Glutamatergic neuron (in vitro differentiated cells): ENCODE results near the gene HSD17B3. TPM values are rescaled to one million over a fixed set of nuclear protein-coding genes. Genes with fewer than 3 reads are reported as not detected.
"Not testable (repeated sequence)": the region's sequence is repeated elsewhere in the genome, so short reads cannot be mapped to it uniquely, and the experiment has no call there.

Experiments used
- DNase-seq: peaks from one replicate; pipeline ENCODE4 v3.0.0; 2022
- H3K27ac Mint-ChIP-seq: one replicate; pipeline ENCODE4 v1.8.0; 2020; ENCODE audit warnings: mild to moderate bottlenecking, mixed read lengths, inconsistent platforms; ENCODE audit not compliant: unreplicated experiment
- H3K27me3 Mint-ChIP-seq: one replicate; pipeline ENCODE4 v1.8.0; 2020; ENCODE audit warnings: mild to moderate bottlenecking, moderate library complexity, mixed read lengths, inconsistent platforms; ENCODE audit not compliant: unreplicated experiment
- H3K36me3 Mint-ChIP-seq: one replicate; pipeline ENCODE4 v1.8.0; 2020; ENCODE audit warnings: mild to moderate bottlenecking, mixed read lengths, inconsistent platforms; ENCODE audit not compliant: unreplicated experiment
- H3K4me1 Mint-ChIP-seq: one replicate; pipeline ENCODE4 v1.8.0; 2020; ENCODE audit warnings: mild to moderate bottlenecking, low read depth, mixed read lengths, inconsistent platforms; ENCODE audit not compliant: unreplicated experiment
- H3K4me3 Mint-ChIP-seq: one replicate; pipeline ENCODE4 v1.8.0; 2020; ENCODE audit warnings: mild to moderate bottlenecking, mixed read lengths, inconsistent platforms; ENCODE audit not compliant: unreplicated experiment
- H3K9me3 Mint-ChIP-seq: one replicate; pipeline ENCODE4 v1.8.0; 2020; ENCODE audit warnings: mild to moderate bottlenecking, moderate library complexity, mixed read lengths, inconsistent platforms; ENCODE audit not compliant: unreplicated experiment
- total RNA-seq: library from RNA; stranded (reverse); fragmentation: NEBNext Ultra II Directional; extraction: Animal tissue kit (Norgen Biotek cat#: 25700); gene quantifications from one replicate; pipeline ENCODE4 v1.2.1, GENCODE V29; 2021; ENCODE audit not compliant: unreplicated experiment
- TF ChIP-seq, protein P1 (sequence below): fragments of 200-600 bp; sonication (generic); IDR thresholded peaks from one replicate; pipeline ENCODE4 v1.5.0; 2021; ENCODE audit not compliant: partially characterized antibody, unreplicated experiment

HSD17B3 gene
- total RNA-seq, 1 donor from 2014 or later, result 2.2 TPM

DNA sequence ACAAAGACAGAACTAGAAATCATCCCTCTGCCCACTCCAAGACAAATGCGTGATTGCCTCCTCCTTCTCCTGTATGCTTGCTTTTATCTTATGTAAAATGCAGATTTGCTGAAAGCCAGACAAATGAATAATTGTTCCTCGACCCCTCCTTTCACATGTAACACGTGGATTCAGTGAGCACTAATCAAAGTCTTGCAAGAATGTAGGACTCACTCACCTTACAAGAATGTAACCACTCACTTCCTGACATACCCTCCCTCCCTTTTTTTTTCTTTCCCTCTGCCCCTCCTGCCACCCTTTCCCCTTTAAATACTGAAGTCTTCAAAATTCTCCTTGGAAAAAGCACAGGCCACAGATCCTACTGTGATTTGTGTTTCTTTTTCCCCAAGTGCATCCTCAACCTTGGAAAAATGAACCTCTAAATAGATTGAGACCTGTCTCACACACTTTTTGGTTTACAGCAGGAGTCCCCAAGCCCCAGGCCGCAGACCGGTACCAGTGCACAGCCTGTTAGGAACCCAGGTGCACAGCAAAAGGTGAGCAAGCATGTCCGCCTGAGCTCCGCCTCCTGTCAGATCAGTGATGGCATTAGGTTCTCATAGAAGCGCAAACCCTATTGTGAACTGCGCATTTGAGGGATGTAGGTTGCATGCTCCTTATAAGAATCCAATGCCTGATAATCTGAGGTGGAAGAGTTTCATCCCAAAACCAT lies 29.4 kb upstream of the HSD17B3 start:
- Mint-ChIP-seq H3K27me3 (peaks cover 3% of the 10 kb centered on the region), H3K4me1 (no peaks in the 10 kb centered on the region), H3K4me3 (no peak overlapping the region), H3K9me3 (no peaks in the 10 kb centered on the region), H3K27ac (no peak overlapping the region), H3K36me3 (peaks cover 5% of the 10 kb centered on the region)
- TF ChIP-seq, protein P1, sequence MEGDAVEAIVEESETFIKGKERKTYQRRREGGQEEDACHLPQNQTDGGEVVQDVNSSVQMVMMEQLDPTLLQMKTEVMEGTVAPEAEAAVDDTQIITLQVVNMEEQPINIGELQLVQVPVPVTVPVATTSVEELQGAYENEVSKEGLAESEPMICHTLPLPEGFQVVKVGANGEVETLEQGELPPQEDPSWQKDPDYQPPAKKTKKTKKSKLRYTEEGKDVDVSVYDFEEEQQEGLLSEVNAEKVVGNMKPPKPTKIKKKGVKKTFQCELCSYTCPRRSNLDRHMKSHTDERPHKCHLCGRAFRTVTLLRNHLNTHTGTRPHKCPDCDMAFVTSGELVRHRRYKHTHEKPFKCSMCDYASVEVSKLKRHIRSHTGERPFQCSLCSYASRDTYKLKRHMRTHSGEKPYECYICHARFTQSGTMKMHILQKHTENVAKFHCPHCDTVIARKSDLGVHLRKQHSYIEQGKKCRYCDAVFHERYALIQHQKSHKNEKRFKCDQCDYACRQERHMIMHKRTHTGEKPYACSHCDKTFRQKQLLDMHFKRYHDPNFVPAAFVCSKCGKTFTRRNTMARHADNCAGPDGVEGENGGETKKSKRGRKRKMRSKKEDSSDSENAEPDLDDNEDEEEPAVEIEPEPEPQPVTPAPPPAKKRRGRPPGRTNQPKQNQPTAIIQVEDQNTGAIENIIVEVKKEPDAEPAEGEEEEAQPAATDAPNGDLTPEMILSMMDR, result no peak
- DNase-seq, result no peak

- no peak overlapping the region for H3K4me3 Mint-ChIP-seq
- no peak overlapping the region for H3K27ac Mint-ChIP-seq
- TF ChIP-seq, protein P1, result peak; percentile 92
- H3K27me3 Mint-ChIP-seq, result peaks cover 4% of the 10 kb centered on the region
- H3K4me1 Mint-ChIP-seq, result no peaks in the 10 kb centered on the region
- no peaks in the 10 kb centered on the region for H3K36me3 Mint-ChIP-seq
- H3K9me3 Mint-ChIP-seq, result peaks cover 2% of the 10 kb centered on the region
- DNase-seq, result peak; percentile 22
These were observed 25.8 kb upstream of the HSD17B3 start for GRCh38 chr9:96327694-96328352.

GRCh38 chr9:96323169-96323568 lies 21.2 kb upstream of the HSD17B3 start:
- H3K4me3 Mint-ChIP-seq, result no peak overlapping the region
- TF ChIP-seq, protein P1, result no peak
- H3K36me3 Mint-ChIP-seq, result no peaks in the 10 kb centered on the region
- H3K9me3 Mint-ChIP-seq, result peaks cover 2% of the 10 kb centered on the region
- H3K27me3 Mint-ChIP-seq, result peaks cover 4% of the 10 kb centered on the region
- no peaks in the 10 kb centered on the region for H3K4me1 Mint-ChIP-seq
- DNase-seq, result no peak
- no peak overlapping the region for H3K27ac Mint-ChIP-seq

- H3K4me1 Mint-ChIP-seq, H3K27ac Mint-ChIP-seq, H3K9me3 Mint-ChIP-seq, H3K27me3 Mint-ChIP-seq, H3K4me3 Mint-ChIP-seq, H3K36me3 Mint-ChIP-seq, DNase-seq: not testable (repeated sequence)
These were observed 20.8 kb upstream of the HSD17B3 start for GRCh38 chr9:96322736-96323135.

DNA sequence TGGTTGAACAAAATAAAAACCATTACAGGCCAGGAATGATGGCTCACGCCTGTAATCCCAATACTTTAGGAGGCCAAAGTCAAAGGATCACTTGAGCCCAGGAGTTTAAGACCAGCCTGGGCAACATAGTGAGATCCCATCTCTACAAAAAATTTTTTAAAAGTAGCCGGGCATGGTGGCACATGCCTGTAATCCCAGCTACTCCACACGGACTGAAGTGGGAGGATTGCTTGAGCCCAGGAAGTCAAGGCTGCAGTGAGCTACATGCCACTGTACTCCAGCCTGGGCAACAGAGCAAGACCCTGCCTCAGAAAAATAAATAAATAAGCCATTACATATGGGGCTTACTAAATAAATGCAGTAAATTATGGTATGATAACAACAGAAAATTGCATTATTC lies 20.2 kb upstream of the HSD17B3 start:
- H3K9me3 Mint-ChIP-seq, DNase-seq: not testable (repeated sequence)

DNA sequence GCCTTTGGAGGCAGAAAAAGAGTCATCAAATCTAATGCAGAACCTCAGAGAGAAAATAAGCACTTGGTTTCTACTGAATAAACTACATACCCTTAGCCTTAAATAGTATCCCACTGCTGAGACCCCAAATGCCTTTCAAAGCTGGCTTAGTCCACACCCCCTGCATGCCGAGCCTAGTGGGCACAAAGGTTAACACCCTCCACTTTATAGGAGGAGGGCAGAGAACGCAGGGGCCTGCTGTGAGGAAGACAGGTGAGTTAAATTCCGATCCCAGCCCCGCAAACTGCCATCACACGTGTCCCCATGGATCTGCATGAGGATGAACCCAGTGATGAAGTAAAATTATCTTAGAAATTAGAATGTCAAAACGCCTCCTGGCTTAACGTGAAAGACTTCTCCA lies 19.5 kb upstream of the HSD17B3 start:
- TF ChIP-seq, protein P1, result no peak
- Mint-ChIP-seq H3K4me3 (no peak overlapping the region), H3K27me3 (peaks cover 1% of the 10 kb centered on the region), H3K36me3 (no peaks in the 10 kb centered on the region), H3K27ac (no peak overlapping the region), H3K9me3 (peaks cover 3% of the 10 kb centered on the region), H3K4me1 (peaks cover 1% of the 10 kb centered on the region)
- DNase-seq, result no peak

More for the DNA sequence above, 20.2 kb upstream of the HSD17B3 start:
- H3K36me3 Mint-ChIP-seq, H3K27me3 Mint-ChIP-seq, H3K4me1 Mint-ChIP-seq, H3K4me3 Mint-ChIP-seq, H3K27ac Mint-ChIP-seq: not testable (repeated sequence)
